Activated naive CD8-positive, alpha-beta T cell treated with anti-CD3 and anti-CD28 coated beads, Interleukin-2, amount 50 U/mL, for 16 hours (primary cell): ENCODE data around the gene RBPJ.

ENCODE experiments used
- DNase-seq: peaks from one replicate; pipeline ENCODE4 v3.0.0-alpha.2; 2020; ENCODE audit warnings: low read depth, low spot score

RBPJ gene

DNA sequence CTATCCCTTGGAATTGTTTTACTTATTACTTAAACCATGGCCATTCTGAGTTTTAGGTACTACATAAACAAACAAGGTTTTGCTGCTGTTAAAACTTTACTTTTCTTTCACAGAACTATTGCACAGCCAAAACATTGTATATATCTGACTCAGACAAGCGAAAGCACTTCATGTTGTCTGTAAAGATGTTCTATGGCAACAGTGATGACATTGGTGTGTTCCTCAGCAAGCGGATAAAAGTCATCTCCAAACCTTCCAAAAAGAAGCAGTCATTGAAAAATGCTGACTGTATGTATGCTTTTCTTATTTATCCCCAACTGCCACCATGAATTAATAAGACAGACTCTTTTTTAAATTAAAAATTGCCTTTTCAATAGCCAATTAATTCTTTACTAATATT is 99.6 kb downstream of the RBPJ start:
- no peak for DNase-seq

DNA sequence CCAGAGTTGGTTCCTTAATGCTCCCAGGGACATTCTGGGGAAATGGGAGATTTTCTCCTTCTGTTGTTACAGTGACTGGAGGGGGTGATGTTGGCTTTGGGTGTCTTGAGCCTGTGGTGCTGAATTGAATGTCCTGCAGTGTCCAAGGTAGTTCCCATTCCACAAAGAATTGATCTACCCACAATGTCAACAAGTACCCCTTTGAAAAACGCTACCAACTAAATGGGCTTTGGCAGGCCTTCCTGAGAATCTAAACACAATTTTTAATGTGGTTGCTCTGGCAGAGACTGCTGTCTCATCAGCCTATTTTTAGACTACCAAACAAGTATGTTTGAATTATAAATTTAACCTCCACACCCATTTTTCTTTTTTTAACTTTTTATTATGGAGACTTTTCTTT is 100.1 kb downstream of the RBPJ start:
- DNase-seq, result no peak

DNA sequence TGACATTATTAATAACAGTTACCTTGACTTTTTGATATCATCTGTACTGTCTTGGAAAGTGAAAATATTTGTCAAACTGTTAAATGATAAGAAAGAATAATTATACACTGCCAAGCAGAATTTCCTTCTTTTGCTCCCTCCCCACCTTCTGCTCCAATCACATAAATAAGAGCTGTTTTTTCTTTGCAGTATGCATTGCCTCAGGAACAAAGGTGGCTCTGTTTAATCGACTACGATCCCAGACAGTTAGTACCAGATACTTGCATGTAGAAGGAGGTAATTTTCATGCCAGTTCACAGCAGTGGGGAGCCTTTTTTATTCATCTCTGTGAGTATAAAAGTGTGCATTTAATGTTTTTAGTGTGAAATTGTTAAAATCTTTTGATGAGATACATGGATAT is 103.3 kb downstream of the RBPJ start:
- DNase-seq, result no peak

GRCh38 chr4:26424838-26425237 is 104.0 kb downstream of the RBPJ start:
- DNase-seq, result no peak

GRCh38 chr4:26425953-26426352 is 105.1 kb downstream of the RBPJ start:
- no peak for DNase-seq

DNA sequence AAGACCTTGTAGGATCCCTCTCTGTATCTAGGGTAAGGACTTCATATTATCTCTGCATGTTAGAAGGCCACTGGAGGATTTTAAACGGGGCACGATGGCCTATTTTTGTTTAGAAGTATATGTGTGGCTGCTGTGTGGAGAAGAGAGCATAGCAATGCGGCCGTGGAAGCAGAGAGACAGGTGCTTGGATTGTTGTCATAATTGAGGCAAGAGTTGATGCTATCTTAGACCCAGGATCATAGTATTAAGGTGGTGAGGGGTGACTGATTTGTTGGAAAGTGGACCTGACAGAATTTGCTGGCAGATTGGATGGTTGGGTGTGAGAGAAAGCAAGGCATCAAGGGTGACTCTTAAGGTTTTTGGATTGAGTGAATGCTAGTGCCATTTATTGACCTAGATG is 106.1 kb downstream of the RBPJ start:
- DNase-seq, result no peak

- no peak for DNase-seq
Measured at GRCh38 chr4:26429910-26430309, 109.1 kb downstream of the RBPJ start.

DNA sequence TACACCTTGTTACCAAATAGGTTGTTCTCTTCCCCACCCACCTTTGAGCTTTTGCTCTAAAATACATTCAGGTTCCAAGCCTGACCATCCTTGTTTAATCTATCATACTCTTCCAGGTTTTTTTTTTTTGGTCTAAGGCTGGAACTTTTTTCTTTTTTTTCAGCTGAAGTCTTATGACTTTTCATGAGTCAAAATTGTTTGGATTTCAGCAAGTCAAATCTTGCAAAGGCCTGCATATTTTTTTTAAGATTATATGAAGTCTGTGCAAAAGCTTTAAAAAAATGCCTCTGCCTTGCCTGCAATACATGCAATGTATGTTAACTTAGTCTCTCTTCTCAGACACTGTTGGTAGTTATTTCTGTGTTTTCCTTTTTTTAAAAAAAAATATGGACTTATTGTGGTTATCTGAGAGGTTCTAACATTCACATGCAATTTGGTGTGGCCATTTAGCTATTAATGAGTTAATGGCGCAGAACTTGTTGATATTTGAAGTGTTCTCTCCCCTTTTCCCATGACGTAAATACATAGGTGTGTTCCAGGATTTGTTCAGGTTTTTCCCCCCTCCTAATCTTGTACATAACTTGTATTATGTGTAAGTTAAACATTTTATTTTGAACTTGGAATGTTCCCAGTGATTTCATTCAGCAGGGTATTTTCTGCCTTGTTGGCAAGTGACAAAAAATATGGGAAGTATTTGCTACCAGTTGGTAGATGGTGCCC is 110.8 kb downstream of the RBPJ start:
- no peak for DNase-seq

- no peak for DNase-seq
Measured at GRCh38 chr4:26432419-26432818, 111.6 kb downstream of the RBPJ start.

- DNase-seq, result no peak
Measured at GRCh38 chr4:26433556-26433955, 112.7 kb downstream of the RBPJ start.

GRCh38 chr4:26434030-26434639 is 113.3 kb downstream of the RBPJ start:
- no peak for DNase-seq

DNA sequence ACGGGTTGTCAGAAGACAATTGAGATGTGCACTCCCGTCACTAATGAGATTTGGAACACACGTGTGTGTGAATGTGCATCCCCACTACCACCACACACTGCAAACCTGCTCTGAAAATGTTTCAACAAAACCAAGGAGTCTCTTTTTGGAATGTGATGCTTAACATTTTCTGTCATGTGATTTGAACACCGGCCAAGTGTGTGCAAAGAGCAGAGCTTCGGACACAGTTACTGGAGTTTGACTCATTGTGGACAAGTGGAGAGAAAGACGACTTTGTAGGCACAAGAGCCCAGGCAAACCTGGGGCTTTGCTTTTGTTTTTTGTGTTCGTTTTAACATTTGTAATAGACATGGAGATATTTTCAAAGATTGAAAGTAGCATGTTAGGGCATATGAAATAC is 120.3 kb downstream of the RBPJ start:
- no peak for DNase-seq

DNA sequence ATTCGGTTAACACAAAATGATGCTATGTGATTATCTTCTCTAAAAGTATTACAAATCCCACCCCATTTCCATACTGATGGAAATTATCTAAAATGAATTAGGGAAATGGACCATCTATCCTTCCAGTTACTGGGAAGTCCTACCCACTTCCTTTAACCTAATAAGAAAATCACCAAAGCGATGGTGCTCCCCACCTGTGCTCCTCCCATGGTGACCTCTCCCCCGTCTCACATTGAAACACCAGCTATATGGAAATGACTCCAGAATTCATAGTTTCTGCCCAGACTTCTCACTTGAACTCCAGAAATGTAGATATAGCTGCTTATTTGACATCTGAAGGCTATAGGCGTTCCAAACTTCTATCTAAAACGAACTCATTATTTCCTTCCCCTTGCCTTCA is 121.0 kb downstream of the RBPJ start:
- DNase-seq, result no peak

DNA sequence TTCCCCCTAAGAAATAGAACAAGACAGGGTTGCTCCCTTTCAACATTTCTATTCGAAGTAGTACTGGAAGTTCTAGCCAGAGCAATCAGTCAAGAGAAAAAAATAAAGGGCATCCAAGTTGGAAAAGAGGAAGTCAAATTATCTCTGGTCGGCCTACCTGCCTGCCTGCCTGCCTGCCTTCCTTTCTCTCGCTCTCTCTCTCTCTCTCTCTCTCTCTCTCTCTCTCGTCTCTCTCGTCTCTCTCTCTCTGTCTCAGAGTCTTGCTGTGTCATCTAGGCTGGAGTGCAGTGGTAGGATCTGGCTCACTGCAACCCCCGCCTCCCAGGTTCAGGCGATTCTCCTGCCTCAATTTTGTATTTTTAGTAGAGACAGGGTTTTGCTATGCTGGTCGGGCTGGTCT is 126.6 kb downstream of the RBPJ start:
- DNase-seq, result no peak

DNA sequence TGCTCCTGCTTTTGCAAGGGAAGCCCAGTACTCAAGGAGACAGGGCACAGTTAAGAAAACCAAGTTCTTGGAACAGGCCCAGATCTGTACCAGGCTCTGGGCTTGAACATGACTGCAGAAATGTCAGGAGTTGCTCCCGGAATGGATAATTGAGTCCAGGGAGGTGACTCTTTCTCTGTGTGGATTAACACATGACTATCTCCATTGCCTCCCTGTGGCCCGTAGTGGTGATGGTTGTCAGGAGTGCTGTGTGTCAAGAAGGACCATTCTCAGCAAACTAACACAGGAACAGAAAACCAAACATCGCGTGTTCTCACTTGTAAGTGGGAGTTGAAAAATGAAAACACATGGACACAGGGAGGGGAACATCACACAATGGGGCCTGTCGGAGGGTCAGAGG is 129.6 kb downstream of the RBPJ start:
- DNase-seq, result no peak

- no peak for DNase-seq
Measured at GRCh38 chr4:26451597-26451996, 130.8 kb downstream of the RBPJ start.

- DNase-seq, result no peak
Measured at GRCh38 chr4:26452565-26453531, 132.0 kb downstream of the RBPJ start.

DNA sequence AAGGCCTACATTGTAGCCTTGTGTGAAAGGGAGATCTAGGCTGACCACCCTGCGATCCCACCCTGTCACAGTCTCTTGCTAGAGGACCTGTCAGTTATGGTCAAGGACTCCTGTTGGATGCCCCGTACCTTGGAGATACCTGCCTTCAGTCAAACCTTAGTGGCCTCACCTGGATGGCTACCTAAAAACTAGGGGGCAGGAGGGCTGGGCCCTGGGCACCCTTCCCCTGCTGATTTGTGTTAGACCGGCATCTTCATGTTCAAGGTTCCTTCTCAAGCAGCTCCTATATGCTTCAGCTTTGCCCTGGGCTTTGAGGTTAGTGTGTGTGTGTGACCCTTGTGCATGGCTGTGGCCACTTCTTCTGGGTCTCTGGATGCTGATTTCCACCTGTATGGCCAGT is 134.1 kb downstream of the RBPJ start:
- no peak for DNase-seq

DNA sequence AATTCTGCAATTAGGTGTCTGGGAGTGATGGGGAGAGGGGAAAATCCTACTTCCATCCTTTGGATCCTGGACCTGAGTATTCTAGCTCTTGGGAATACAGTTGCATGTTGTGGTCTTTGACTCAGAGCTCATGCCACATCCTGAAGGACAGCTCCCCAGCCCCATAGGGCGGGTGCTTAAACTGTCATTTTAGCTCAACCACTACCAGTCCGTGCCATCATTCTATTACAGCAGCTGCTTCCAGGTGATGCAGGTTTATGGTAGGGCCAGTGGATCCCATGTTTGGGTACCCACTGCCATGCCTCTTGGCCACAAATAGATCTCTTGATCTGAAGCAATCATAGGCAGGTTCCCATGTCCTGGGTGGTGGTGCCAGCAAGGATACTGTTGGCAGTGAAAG is 134.8 kb downstream of the RBPJ start:
- no peak for DNase-seq

GRCh38 chr4:26457412-26457811 is 136.6 kb downstream of the RBPJ start:
- DNase-seq, result no peak

DNA sequence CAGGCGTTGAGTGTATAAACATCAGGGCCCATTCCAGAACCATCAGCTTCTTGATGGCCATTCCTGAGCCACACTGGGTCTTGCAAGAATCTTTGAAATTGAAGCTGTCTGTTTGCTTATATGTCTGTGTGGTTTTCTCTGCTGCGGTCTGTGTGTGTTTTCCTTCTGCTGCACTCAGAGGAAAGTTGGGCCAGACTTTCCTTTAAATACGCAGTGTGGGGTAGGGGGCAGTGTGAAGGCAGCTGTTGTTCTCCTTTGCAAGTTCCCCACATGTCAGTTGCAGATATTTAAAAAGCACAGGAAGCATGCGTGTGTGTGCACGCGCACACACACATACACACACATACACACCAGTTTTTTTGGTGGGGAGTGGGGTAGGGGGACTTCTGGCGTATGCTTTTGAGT is 137.3 kb downstream of the RBPJ start:
- no peak for DNase-seq

DNA sequence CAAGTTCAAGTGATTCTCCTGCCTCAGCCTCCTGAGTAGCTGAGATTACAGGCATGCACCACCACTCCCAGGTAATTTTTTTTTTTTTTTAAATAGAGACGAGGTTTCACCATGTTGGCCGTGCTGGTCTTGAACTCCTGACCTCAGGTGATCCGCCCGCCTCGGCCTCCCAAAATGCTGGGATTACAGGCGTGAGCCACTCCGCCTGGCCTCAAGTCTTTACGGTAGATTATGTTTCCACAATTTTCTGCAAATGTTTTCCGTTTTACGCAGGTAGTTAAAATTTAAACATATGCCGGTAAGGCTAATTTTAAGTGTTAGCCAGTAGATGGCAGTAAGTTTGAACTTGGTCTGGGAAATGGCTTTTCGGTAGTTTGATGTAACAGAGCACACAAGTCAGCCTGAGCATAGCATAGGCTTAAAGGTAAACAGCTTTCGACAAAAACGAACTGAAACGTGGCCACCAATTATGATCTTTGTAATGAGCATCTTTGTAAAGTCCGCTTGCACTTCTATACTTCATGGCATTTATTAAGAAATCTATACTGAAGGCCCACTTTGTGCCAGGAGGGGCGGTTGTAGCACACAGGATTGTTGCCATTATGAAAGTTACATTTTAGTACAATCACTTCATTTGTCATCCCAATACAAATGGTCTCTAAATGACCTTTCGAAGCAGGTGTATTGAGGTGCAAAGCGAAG is 138.4 kb downstream of the RBPJ start:
- no peak for DNase-seq
